ENCODE data around the gene OMP.

Gene OMP

GRCh38 chr11:77143405-77144020, 40.9 kb downstream of the OMP start:
- no peak overlapping the region for H3K4me3 ChIP-seq (ENCODE audit: extremely low read depth, insufficient read depth, low read length, poor library complexity, severe bottlenecking)
- no peak overlapping the region for H3K27ac ChIP-seq (ENCODE audit: low read depth, low read length, severe bottlenecking)
- 96% methylated on average over 5 to 8 of the region's 8 CpGs for WGBS, 2 experiments (ENCODE audit: insufficient coverage in 2 of 2)
- no peaks in the 10 kb centered on the region for H3K36me3 ChIP-seq (ENCODE audit: control insufficient read depth, insufficient read depth, low read length)
- no peaks in the 10 kb centered on the region for H3K9me3 ChIP-seq (ENCODE audit: control insufficient read depth, low read length)
- H3K4me1 ChIP-seq (ENCODE audit: control insufficient read depth, insufficient read depth, low read length, poor library complexity, severe bottlenecking) = peaks cover 4% of the 10 kb centered on the region

- H3K4me3 ChIP-seq (ENCODE audit: extremely low read depth, insufficient read depth, low read length, poor library complexity, severe bottlenecking) = no peak overlapping the region
- 90 to 94% methylated on average over 4 to 8 of the region's 9 CpGs for WGBS, 2 experiments (ENCODE audit: insufficient coverage in 2 of 2)
- H3K27ac ChIP-seq (ENCODE audit: low read depth, low read length, severe bottlenecking) = no peak overlapping the region
- H3K4me1 ChIP-seq (ENCODE audit: control insufficient read depth, insufficient read depth, low read length, poor library complexity, severe bottlenecking) = peaks cover 4% of the 10 kb centered on the region
- no peaks in the 10 kb centered on the region for H3K9me3 ChIP-seq (ENCODE audit: control insufficient read depth, low read length)
- H3K36me3 ChIP-seq (ENCODE audit: control insufficient read depth, insufficient read depth, low read length) = no peaks in the 10 kb centered on the region
Observed at GRCh38 chr11:77144196-77144856, 41.7 kb downstream of the OMP start.

DNA sequence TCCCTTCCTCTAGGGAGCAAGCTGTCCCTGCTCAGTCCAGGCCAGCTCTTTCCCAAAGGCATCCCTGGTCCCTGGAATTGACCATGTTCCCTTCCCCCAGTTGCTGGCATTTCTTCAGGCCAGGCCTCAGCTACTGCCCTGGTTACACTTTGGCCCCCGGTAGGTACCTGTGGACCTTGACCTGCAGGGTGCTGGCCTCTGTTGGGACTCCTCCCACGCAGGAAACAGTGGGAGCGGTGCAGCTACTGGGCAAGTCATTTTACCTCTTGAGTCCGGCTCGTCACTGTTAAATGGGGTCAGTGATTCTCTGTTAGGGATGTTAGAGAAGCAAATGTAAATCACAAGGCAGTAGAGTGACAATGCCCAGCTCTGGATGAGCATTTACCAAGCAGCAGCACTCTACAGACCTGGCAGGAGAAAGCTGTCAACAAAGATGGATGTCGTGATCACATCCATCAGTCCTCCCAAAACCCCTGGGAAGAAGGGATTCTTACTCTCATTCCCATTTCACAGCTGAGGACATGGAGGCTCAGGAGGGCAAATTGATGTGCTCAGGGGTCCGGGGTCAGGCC, 42.3 kb downstream of the OMP start:
- no peaks in the 10 kb centered on the region for H3K36me3 ChIP-seq (ENCODE audit: control insufficient read depth, insufficient read depth, low read length)
- WGBS, 2 experiments (ENCODE audit: insufficient coverage in 2 of 2) = 84 to 89% methylated on average over 5 to 6 of the region's 7 CpGs
- no peak overlapping the region for H3K4me3 ChIP-seq (ENCODE audit: extremely low read depth, insufficient read depth, low read length, poor library complexity, severe bottlenecking)
- no peaks in the 10 kb centered on the region for H3K9me3 ChIP-seq (ENCODE audit: control insufficient read depth, low read length)
- no peak overlapping the region for H3K27ac ChIP-seq (ENCODE audit: low read depth, low read length, severe bottlenecking)
- peaks cover 2% of the 10 kb centered on the region for H3K4me1 ChIP-seq (ENCODE audit: control insufficient read depth, insufficient read depth, low read length, poor library complexity, severe bottlenecking)

DNA sequence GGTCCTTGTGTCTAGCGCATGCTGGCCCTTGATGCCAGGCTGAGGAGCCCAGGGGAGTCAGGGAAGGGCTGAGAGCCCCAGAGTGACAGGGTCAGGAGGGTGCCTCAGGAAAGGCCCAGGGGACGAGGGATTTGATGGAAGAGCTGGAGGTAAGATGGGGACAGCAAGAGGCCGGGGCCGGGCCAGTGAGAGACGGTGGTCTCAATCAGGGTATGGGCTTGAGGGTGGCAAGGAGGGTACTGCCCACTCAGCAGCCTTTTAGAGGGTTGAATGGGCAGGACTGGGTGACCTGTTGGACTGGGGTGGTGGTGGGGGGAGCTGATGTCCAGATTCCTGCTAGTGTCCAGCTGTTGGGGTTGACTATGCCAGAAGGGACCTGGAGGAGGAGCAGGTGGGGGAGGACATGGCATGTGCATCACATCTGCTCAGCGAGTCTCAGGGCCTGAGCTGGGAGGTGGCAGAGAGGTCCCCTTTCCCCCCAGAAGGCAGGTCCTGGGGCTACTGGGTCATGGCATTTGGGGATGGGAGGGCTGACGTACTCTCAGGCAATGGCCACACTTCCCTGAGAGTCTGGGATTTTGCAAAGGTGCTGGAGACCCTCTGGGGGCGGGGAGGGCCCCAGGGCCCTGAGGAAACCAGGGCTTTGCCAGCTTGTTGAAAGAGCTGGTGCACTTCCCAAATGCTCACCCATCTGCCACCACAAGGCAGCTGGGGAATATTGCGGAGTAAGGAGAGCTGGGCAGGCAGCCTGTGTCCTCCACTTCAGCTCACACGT, 43.8 kb downstream of the OMP start:
- Histone ChIP-seq H3K4me3 (ENCODE audit: extremely low read depth, insufficient read depth, low read length, poor library complexity, severe bottlenecking) (no peak overlapping the region), H3K4me1 (ENCODE audit: control insufficient read depth, insufficient read depth, low read length, poor library complexity, severe bottlenecking) (peaks cover 3% of the 10 kb centered on the region), H3K9me3 (ENCODE audit: control insufficient read depth, low read length) (no peaks in the 10 kb centered on the region), H3K36me3 (ENCODE audit: control insufficient read depth, insufficient read depth, low read length) (no peaks in the 10 kb centered on the region), H3K27ac (ENCODE audit: low read depth, low read length, severe bottlenecking) (no peak overlapping the region)
- 88 to 94% methylated on average over 8 to 9 of the region's 10 CpGs for WGBS, 2 experiments (ENCODE audit: insufficient coverage in 2 of 2)

- 67 to 80% methylated on average over 1 of the region's 1 CpG for WGBS, 2 experiments (ENCODE audit: insufficient coverage in 2 of 2)
- Histone ChIP-seq H3K27ac (ENCODE audit: low read depth, low read length, severe bottlenecking) (no peak overlapping the region), H3K36me3 (ENCODE audit: control insufficient read depth, insufficient read depth, low read length) (no peaks in the 10 kb centered on the region), H3K9me3 (ENCODE audit: control insufficient read depth, low read length) (no peaks in the 10 kb centered on the region), H3K4me3 (ENCODE audit: extremely low read depth, insufficient read depth, low read length, poor library complexity, severe bottlenecking) (no peak overlapping the region), H3K4me1 (ENCODE audit: control insufficient read depth, insufficient read depth, low read length, poor library complexity, severe bottlenecking) (peaks cover 3% of the 10 kb centered on the region)
Observed at GRCh38 chr11:77147036-77147315, 44.3 kb downstream of the OMP start.

DNA sequence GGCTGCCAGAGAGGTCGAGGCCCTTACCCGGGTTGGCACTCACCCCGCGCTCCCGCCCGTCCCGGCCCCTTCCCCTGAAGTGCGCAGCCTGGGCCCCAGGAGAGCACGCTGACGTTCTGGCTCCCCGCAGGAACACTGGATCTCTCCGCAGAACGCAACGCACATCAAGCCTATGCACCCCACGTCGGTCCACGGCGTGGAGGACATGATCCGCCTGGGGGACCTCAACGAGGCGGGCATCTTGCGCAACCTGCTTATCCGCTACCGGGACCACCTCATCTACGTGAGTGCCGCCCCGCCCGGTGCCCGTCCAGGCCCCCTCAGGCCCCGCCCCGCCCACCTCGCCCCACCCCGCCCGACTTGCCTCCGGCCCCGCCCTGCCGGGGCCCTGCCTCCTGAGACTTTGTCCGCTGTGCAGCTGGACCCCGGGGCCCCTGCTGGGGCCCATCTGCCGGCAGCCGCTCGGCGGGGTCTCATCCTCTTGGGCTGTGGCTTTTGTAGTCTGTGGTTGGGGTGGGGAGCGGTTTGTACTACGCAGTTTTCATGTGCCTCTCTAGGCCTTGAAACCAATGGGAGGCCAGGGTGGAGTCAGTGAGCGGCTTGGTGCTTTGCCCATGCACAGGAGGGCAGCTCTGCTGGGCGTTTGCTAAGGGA, 45.2 kb downstream of the OMP start:
- H3K4me1 ChIP-seq (ENCODE audit: control insufficient read depth, insufficient read depth, low read length, poor library complexity, severe bottlenecking) = peaks cover 3% of the 10 kb centered on the region
- no peaks in the 10 kb centered on the region for H3K9me3 ChIP-seq (ENCODE audit: control insufficient read depth, low read length)
- no peak overlapping the region for H3K4me3 ChIP-seq (ENCODE audit: extremely low read depth, insufficient read depth, low read length, poor library complexity, severe bottlenecking)
- 12 to 17% methylated on average over 35 to 37 of the region's 47 CpGs for WGBS, 2 experiments (ENCODE audit: insufficient coverage in 2 of 2)
- H3K27ac ChIP-seq (ENCODE audit: low read depth, low read length, severe bottlenecking) = no peak overlapping the region
- H3K36me3 ChIP-seq (ENCODE audit: control insufficient read depth, insufficient read depth, low read length) = no peaks in the 10 kb centered on the region

GRCh38 chr11:77148963-77149715, 46.5 kb downstream of the OMP start:
- WGBS, 2 experiments (ENCODE audit: insufficient coverage in 2 of 2) = 90 to 91% methylated on average over 8 of the region's 8 CpGs
- H3K27ac ChIP-seq (ENCODE audit: low read depth, low read length, severe bottlenecking) = no peak overlapping the region
- H3K4me3 ChIP-seq (ENCODE audit: extremely low read depth, insufficient read depth, low read length, poor library complexity, severe bottlenecking) = no peak overlapping the region
- H3K4me1 ChIP-seq (ENCODE audit: control insufficient read depth, insufficient read depth, low read length, poor library complexity, severe bottlenecking) = peaks cover 3% of the 10 kb centered on the region
- H3K36me3 ChIP-seq (ENCODE audit: control insufficient read depth, insufficient read depth, low read length) = no peaks in the 10 kb centered on the region
- no peaks in the 10 kb centered on the region for H3K9me3 ChIP-seq (ENCODE audit: control insufficient read depth, low read length)

- H3K4me3 ChIP-seq (ENCODE audit: extremely low read depth, insufficient read depth, low read length, poor library complexity, severe bottlenecking) = no peak overlapping the region
- no peak overlapping the region for H3K27ac ChIP-seq (ENCODE audit: low read depth, low read length, severe bottlenecking)
- 73 to 76% methylated on average over 9 to 10 of the region's 12 CpGs for WGBS, 2 experiments (ENCODE audit: insufficient coverage in 2 of 2)
- no peaks in the 10 kb centered on the region for H3K9me3 ChIP-seq (ENCODE audit: control insufficient read depth, low read length)
- H3K36me3 ChIP-seq (ENCODE audit: control insufficient read depth, insufficient read depth, low read length) = no peaks in the 10 kb centered on the region
- peaks cover 3% of the 10 kb centered on the region for H3K4me1 ChIP-seq (ENCODE audit: control insufficient read depth, insufficient read depth, low read length, poor library complexity, severe bottlenecking)
Observed at GRCh38 chr11:77149716-77150392, 47.2 kb downstream of the OMP start.

- Histone ChIP-seq H3K4me1 (ENCODE audit: control insufficient read depth, insufficient read depth, low read length, poor library complexity, severe bottlenecking) (peaks cover 3% of the 10 kb centered on the region), H3K27ac (ENCODE audit: low read depth, low read length, severe bottlenecking) (no peak overlapping the region), H3K36me3 (ENCODE audit: control insufficient read depth, insufficient read depth, low read length) (no peaks in the 10 kb centered on the region), H3K4me3 (ENCODE audit: extremely low read depth, insufficient read depth, low read length, poor library complexity, severe bottlenecking) (no peak overlapping the region), H3K9me3 (ENCODE audit: control insufficient read depth, low read length) (no peaks in the 10 kb centered on the region)
- WGBS, 2 experiments (ENCODE audit: insufficient coverage in 2 of 2) = 88 to 89% methylated on average over 9 of the region's 10 CpGs
Observed at GRCh38 chr11:77150836-77151235, 48.2 kb downstream of the OMP start.

Measured in mesodermal cell (in vitro differentiated cells).